GM12878 (cell line): ENCODE results near the gene FERD3L. TPM values are rescaled to one million over a fixed set of nuclear protein-coding genes. Genes with fewer than 3 reads are reported as not detected.

Source experiments
- ATAC-seq: fragments of 200-7000 bp; cut with Tn5 transposase; 3 replicates; pipeline ENCODE4 v1.9.1; 2020; ENCODE audit warnings: mild to moderate bottlenecking, moderate library complexity
- BruUV-seq: library from RNA; stranded (reverse); fragments of 400-500 nt; replicated peaks from 2 replicates; lab custom pipeline; 2021; lab: Mats Ljungman, UMichigan
- CTCF ChIA-PET: fragments of 300-600 bp; sonication (Branson Sonifier 250); formaldehyde crosslinking; extraction: SDS; loops from one replicate; lab custom pipeline; 2021; ENCODE audit warnings: inconsistent platforms; lab: Yijun Ruan, JAX
- POLR2A ChIA-PET: fragments of 350-600 bp; formaldehyde crosslinking; extraction: SDS; loops from one replicate; lab custom pipeline; 2021; ENCODE audit warnings: inconsistent platforms; lab: Charles Lee
- RAD21 ChIA-PET: fragments of 300-600 bp; sonication (Branson Sonifier 250); formaldehyde crosslinking; loops from one replicate; lab custom pipeline; 2023; ENCODE audit warnings: antibody characterized with exemption; ENCODE audit not compliant: unreplicated experiment; lab: Charles Lee
- SMC1A ChIA-PET: fragments of 300-600 bp; sonication (Branson Sonifier 250); formaldehyde crosslinking; loops from one replicate; lab custom pipeline; 2023; ENCODE audit not compliant: unreplicated experiment, uncharacterized antibody; lab: Charles Lee
- DNase-seq: peaks from one replicate; pipeline ENCODE4 v3.0.0-alpha.2; 2011; ENCODE audit warnings: low read depth, low spot score
- FAIRE-seq: peaks from 3 replicates; lab custom pipeline; 2011; peaks lifted over from hg19 to GRCh38; lab: Jason Lieb, UNC
- H2AFZ ChIP-seq: 2 replicates; pipeline ENCODE4 v1.6.0; 2011; ENCODE audit warnings: low read depth, low read length, control low read depth; ENCODE audit not compliant: control insufficient read depth
- H3K27ac ChIP-seq: 2 replicates; pipeline ENCODE4 v1.5.1; 2011; ENCODE audit warnings: control low read depth; ENCODE audit not compliant: control insufficient read depth, insufficient read depth
- H3K27me3 ChIP-seq, 2 experiments: replicated peaks in 1 of 2; 2 replicates each; pipeline versions ENCODE4 v1.6.0 to v1.6.1; 2011; ENCODE audit warnings: low read length in 1 of 2; ENCODE audit not compliant: control insufficient read depth in 2 of 2, insufficient read depth in 2 of 2
- H3K36me3 ChIP-seq, 2 experiments: 2 replicates each; pipeline ENCODE4 v1.5.1; 2011; ENCODE audit warnings: low read length in 1 of 2; ENCODE audit not compliant: control insufficient read depth in 2 of 2, insufficient read depth in 2 of 2
- H3K4me1 ChIP-seq: 2 replicates; pipeline ENCODE4 v1.6.1; 2011; ENCODE audit warnings: mild to moderate bottlenecking, low read length, moderate library complexity, mixed read lengths; ENCODE audit not compliant: control insufficient read depth, insufficient read depth
- H3K4me2 ChIP-seq: 2 replicates; pipeline ENCODE4 v1.6.0; 2011; ENCODE audit warnings: control low read depth; ENCODE audit not compliant: control insufficient read depth, insufficient read depth
- H3K4me3 ChIP-seq: fragments of 200-600 bp; sonication (generic); 2 replicates; pipeline ENCODE4 v1.5.1; 2016
- H3K79me2 ChIP-seq: 2 replicates; pipeline ENCODE4 v1.6.0; 2011; ENCODE audit warnings: low read length; ENCODE audit not compliant: control insufficient read depth, insufficient read depth
- H3K9ac ChIP-seq: 2 replicates; pipeline ENCODE4 v1.8.0; 2011; ENCODE audit warnings: low read length, control low read depth, mixed read lengths; ENCODE audit not compliant: control insufficient read depth, insufficient read depth
- H3K9me3 ChIP-seq: replicated peaks from 3 replicates; pipeline ENCODE4 v1.5.1; 2011; ENCODE audit warnings: mild to moderate bottlenecking, low read length; ENCODE audit not compliant: control insufficient read depth, insufficient read depth
- H4K20me1 ChIP-seq: 2 replicates; pipeline ENCODE4 v1.6.0; 2011; ENCODE audit not compliant: control insufficient read depth, insufficient read depth
- ATF3 ChIP-seq: IDR thresholded peaks from 2 replicates; pipeline ENCODE4 v1.6.1; 2011; ENCODE audit warnings: low read depth, mild to moderate bottlenecking, low read length, moderate library complexity, borderline replicate concordance; ENCODE audit errors: extremely low read depth
- BMI1 ChIP-seq: fragments of 450-650 bp; IDR thresholded peaks from 2 replicates; pipeline ENCODE4 v1.6.1; 2016; ENCODE audit warnings: mild to moderate bottlenecking, moderate library complexity, borderline replicate concordance
- CHD1 ChIP-seq: IDR thresholded peaks from 2 replicates; pipeline ENCODE4 v1.6.1; 2012; ENCODE audit warnings: low read depth, low read length, improper control_type of control experiment
- EP300 ChIP-seq, 2 experiments: fragments of 150-350 bp in 1 of 2; IDR thresholded peaks; 2 replicates each; pipeline ENCODE4 v1.6.1; 2011 to 2012; ENCODE audit warnings: low read depth in 2 of 2, low read length in 2 of 2, borderline replicate concordance in 1 of 2, improper control_type of control experiment in 1 of 2, inconsistent platforms in 1 of 2; ENCODE audit not compliant: control insufficient read depth in 1 of 2
- KDM1A ChIP-seq: fragments of 200-600 bp; sonication (generic); IDR thresholded peaks from 2 replicates; pipeline ENCODE4 v1.6.1; 2016; ENCODE audit warnings: borderline replicate concordance
- MYC ChIP-seq: IDR thresholded peaks from 2 replicates; pipeline ENCODE4 v1.6.1; 2011; ENCODE audit warnings: mild to moderate bottlenecking, low read length, moderate library complexity, inconsistent platforms; ENCODE audit not compliant: insufficient read depth, insufficient replicate concordance, insufficient read length, severe bottlenecking
- SMAD1 ChIP-seq: fragments of 450-650 bp; IDR thresholded peaks from 2 replicates; pipeline ENCODE4 v1.6.1; 2018; ENCODE audit warnings: mild to moderate bottlenecking, low read depth; ENCODE audit not compliant: partially characterized antibody
- WGBS: methylation state at CpG from one replicate; pipeline ENCODE4 v1.1.6; 2016; ENCODE audit warnings: low lambda C conversion rate; ENCODE audit not compliant: insufficient replicate concordance, insufficient coverage; ENCODE audit errors: missing lambda C conversion rate; 5-methylcytosine and 5-hydroxymethylcytosine counted together
- in situ Hi-C: fragments of 300-500 bp; cut with MboI; formaldehyde crosslinking; loops from 9 replicates; pipeline ENCODE4 v1.14.3; 2018; ENCODE audit warnings: mixed read lengths
- intact Hi-C: fragments of 100-400 bp; cut with micrococcal nuclease; formaldehyde crosslinking; loops from one replicate; pipeline ENCODE4 v1.14.2; 2022; ENCODE audit not compliant: unreplicated experiment
- polyA plus RNA-seq, 11 experiments: library from polyadenylated mRNA; depleted of rRNA in 4 of 11; unstranded in 6 of 11; stranded (reverse) in 5 of 11; fragments of >200 nt; fragmentation: Nextera tagmentation in 4 of 11; fragmentation: Illumina TruSeq in 1 of 11; extraction: Ambion mirVana in 4 of 11; extraction: Trizol in 1 of 11; gene quantifications; 1 replicate in 1 of 11; 2 replicates in 10 of 11; pipeline versions ENCODE4 v1.2.1 to v1.2.3, GENCODE V29; 2011 to 2016; ENCODE audit warnings: inconsistent platforms in 2 of 11, missing spikeins in 2 of 11, low read depth in 1 of 11
- total RNA-seq, 4 experiments: library from RNA; depleted of rRNA in 3 of 4; stranded (reverse); fragments of >200 nt in 3 of 4; fragmentation: Illumina TruSeq in 1 of 4; extraction: Trizol in 1 of 4; gene quantifications; 2 replicates each; pipeline versions ENCODE4 v1.2.1 to v1.2.3, GENCODE V29; 2013 to 2021

The FERD3L gene
- total and polyA plus RNA-seq, 10 of the 15 experiments (the other 5 are each of a cell fraction or from before 2014, with no cell fraction given) = not detected

- peaks cover 4 to 8% of the 10 kb centered on the region in 2 experiments for H3K27me3 ChIP-seq
- ChIA-PET SMC1A (no interaction called here), POLR2A (no interaction called here), RAD21 (no interaction called here), CTCF (interaction anchor here (1.9 kb wide), 1 partner anchor 12 kb away, joined by 4 read pairs; no protein-coding TSS in a partner anchor)
- no peak overlapping the region for H3K4me3 ChIP-seq
- BruUV-seq = no TSS peak
- FAIRE-seq (no peak), DNase-seq (no peak), ATAC-seq (no peak)
- 10% methylated on average over 2 of the region's 2 CpGs for WGBS
- H3K4me1 ChIP-seq = no peaks in the 10 kb centered on the region
- H2AFZ ChIP-seq = no peak overlapping the region
- no peaks in the 10 kb centered on the region for H3K79me2 ChIP-seq
- no peak overlapping the region for H3K4me2 ChIP-seq
- no peaks in the 10 kb centered on the region for H4K20me1 ChIP-seq
- no peaks in the 10 kb centered on the region for H3K36me3 ChIP-seq
- TF ChIP-seq SMAD1 = no peak
- no peak for TF ChIP-seq ATF3
- no peak for TF ChIP-seq BMI1
- TF ChIP-seq KDM1A = no peak
- no peak for TF ChIP-seq CHD1
- TF ChIP-seq EP300 (IDR thresholded peaks at IDR 0.05; ENCODE audit: borderline replicate concordance in 1 of 2, control insufficient read depth in 1 of 2, low read depth in 2 of 2, low read length in 2 of 2) = no peak
- TF ChIP-seq MYC = no peak
- H3K9ac ChIP-seq = no peak overlapping the region
- H3K27ac ChIP-seq = no peak overlapping the region
- in situ Hi-C loops = loop anchor here (25.0 kb wide), 1 partner anchor 560 kb away; no protein-coding TSS in a partner anchor
- H3K9me3 ChIP-seq = no peaks in the 10 kb centered on the region; the same call in 1 of the 3 replicates
- intact Hi-C loops = no loop called here
Measured at GRCh38 chr7:19101909-19102308, 43.3 kb downstream of the FERD3L start.
